Testis (tissue), 3 donors: ENCODE data around the gene PCGF1. TPM values are rescaled to one million over a fixed set of nuclear protein-coding genes. Genes with fewer than 3 reads are reported as not detected.
"Not testable (repeated sequence)": the region's sequence is repeated elsewhere in the genome, so short reads cannot be mapped to it uniquely, and the experiment has no call there.

Experiments used
- DNase-seq: peaks from one replicate; pipeline ENCODE4 v3.0.0-alpha.2; 2019
- H3K27ac ChIP-seq, 2 donors: fragments of 200-600 bp; sonication (generic); one replicate each; pipeline ENCODE4 v1.5.1; 2019
- H3K27me3 ChIP-seq: fragments of 200-600 bp; sonication (generic); one replicate; pipeline ENCODE4 v1.5.1; 2019
- H3K36me3 ChIP-seq: fragments of 200-600 bp; sonication (generic); one replicate; pipeline ENCODE4 v1.5.1; 2017; ENCODE audit warnings: low read depth; ENCODE audit errors: missing control alignments
- H3K4me1 ChIP-seq: fragments of 200-600 bp; sonication (generic); one replicate; pipeline ENCODE4 v1.5.1; 2019
- H3K4me3 ChIP-seq, 2 donors: fragments of 200-600 bp; sonication (generic); one replicate each; pipeline ENCODE4 v1.5.1; 2017 to 2019
- H3K9me3 ChIP-seq: fragments of 200-600 bp; sonication (generic); one replicate; pipeline ENCODE4 v1.5.1; 2017
- CTCF ChIP-seq, 3 experiments: fragments of 450-650 bp in 2 of 3; fragments of 200-600 bp in 1 of 3; sonication (generic) in 1 of 3; IDR thresholded peaks; one replicate each; pipeline ENCODE4 v1.5.1; 2016 to 2019; ENCODE audit warnings: antibody characterized with exemption in 3 of 3, mild to moderate bottlenecking in 2 of 3, moderate library complexity in 1 of 3
- POLR2A ChIP-seq: fragments of 450-650 bp; IDR thresholded peaks from one replicate; pipeline ENCODE4 v1.6.1; 2017; ENCODE audit warnings: antibody characterized with exemption, mild to moderate bottlenecking, moderate library complexity
- WGBS, 2 donors: methylation state at CpG; one replicate each; pipeline ENCODE4 v1.1.5; 2018; 5-methylcytosine and 5-hydroxymethylcytosine counted together
- intact Hi-C: fragments of 100-400 bp; cut with DNase I; formaldehyde crosslinking; loops from one replicate; pipeline ENCODE4 v1.15.1; 2023; ENCODE audit warnings: low total_unique reads
- polyA plus RNA-seq: library from polyadenylated mRNA; stranded (reverse); fragments of 350-450 nt; fragmentation: Illumina TruSeq; extraction: RNeasy Lipid Tissue Mini Kit (QIAGEN cat#74804); gene quantifications from one replicate; pipeline ENCODE4 v1.2.3, GENCODE V29; 2014; ENCODE audit warnings: low read depth, low replicate concordance; ENCODE audit not compliant: insufficient read depth
- total RNA-seq, 2 donors: library from RNA; depleted of rRNA; stranded (reverse); fragments of >200 nt; gene quantifications; one replicate each; pipeline ENCODE4 v1.2.3, GENCODE V29; 2016

Gene PCGF1
- total and polyA plus RNA-seq, 3 donors from 2014 or later: 17.0 to 25.3 (median 20.1) TPM

- 0% methylated on average over 13 of the region's 13 CpGs; no CpG with 5 or more reads in 1 of the 2 donors for WGBS, 2 donors
- Histone ChIP-seq H3K4me1 (peaks cover 12% of the 10 kb centered on the region), H3K9me3 (no peaks in the 10 kb centered on the region), H3K27ac (peak overlapping the region in 1 of 2 donors; percentile 82), H3K27me3 (no peaks in the 10 kb centered on the region), H3K36me3 (no peaks in the 10 kb centered on the region), H3K4me3 (peak overlapping the region; percentile 74 to 89)
- no peak for DNase-seq
- TF ChIP-seq POLR2A: no peak
- TF ChIP-seq CTCF (IDR thresholded peaks at IDR 0.05): no peak
- intact Hi-C loops: no loop called here
Observed at GRCh38 chr2:74464406-74464805, 43.1 kb downstream of the PCGF1 start.

GRCh38 chr2:74462786-74463105 is 44.7 kb downstream of the PCGF1 start:
- no peaks in the 10 kb centered on the region for H3K27me3 ChIP-seq
- 80 to 81% methylated on average over 4 of the region's 4 CpGs for WGBS, 2 donors
- no peak for DNase-seq
- no peaks in the 10 kb centered on the region for H3K9me3 ChIP-seq
- peaks cover 17% of the 10 kb centered on the region for H3K4me1 ChIP-seq
- no peak overlapping the region for H3K27ac ChIP-seq
- H3K4me3 ChIP-seq: no peak overlapping the region
- intact Hi-C loops: no loop called here
- no peaks in the 10 kb centered on the region for H3K36me3 ChIP-seq
- no peak for TF ChIP-seq CTCF (IDR thresholded peaks at IDR 0.05)
- no peak for TF ChIP-seq POLR2A

GRCh38 chr2:74462054-74462785 is 45.3 kb downstream of the PCGF1 start:
- 88 to 90% methylated on average over 10 to 20 of the region's 20 CpGs for WGBS, 2 donors
- Histone ChIP-seq H3K9me3 (no peaks in the 10 kb centered on the region), H3K4me1 (peaks cover 17% of the 10 kb centered on the region), H3K27ac (no peak overlapping the region), H3K36me3 (no peaks in the 10 kb centered on the region), H3K27me3 (no peaks in the 10 kb centered on the region), H3K4me3 (no peak overlapping the region)
- no peak for TF ChIP-seq POLR2A
- no peak for TF ChIP-seq CTCF (IDR thresholded peaks at IDR 0.05)
- intact Hi-C loops: no loop called here
- no peak for DNase-seq

GRCh38 chr2:74461187-74462053 is 46.1 kb downstream of the PCGF1 start:
- intact Hi-C loops: no loop called here
- Histone ChIP-seq H3K27ac (no peak overlapping the region), H3K27me3 (no peaks in the 10 kb centered on the region), H3K36me3 (no peaks in the 10 kb centered on the region), H3K4me3 (no peak overlapping the region), H3K4me1 (peaks cover 25% of the 10 kb centered on the region), H3K9me3 (no peaks in the 10 kb centered on the region)
- no peak for TF ChIP-seq POLR2A
- TF ChIP-seq CTCF (IDR thresholded peaks at IDR 0.05): no peak
- 91 to 92% methylated on average over 17 to 27 of the region's 27 CpGs for WGBS, 2 donors
- DNase-seq: no peak

- DNase-seq, H3K4me3 ChIP-seq, intact Hi-C loops, H3K27me3 ChIP-seq, H3K36me3 ChIP-seq, H3K27ac ChIP-seq, H3K9me3 ChIP-seq: not testable (repeated sequence)
- peaks cover 27% of the 10 kb centered on the region for H3K4me1 ChIP-seq
- WGBS, 2 donors: 84 to 92% methylated on average over 10 of the region's 10 CpGs
Observed at GRCh38 chr2:74460187-74460586, 47.3 kb downstream of the PCGF1 start.

GRCh38 chr2:74459503-74460118 is 47.9 kb downstream of the PCGF1 start:
- H3K4me1 ChIP-seq: peaks cover 28% of the 10 kb centered on the region
- H3K36me3 ChIP-seq, H3K4me3 ChIP-seq, intact Hi-C loops, H3K9me3 ChIP-seq, DNase-seq, H3K27me3 ChIP-seq, H3K27ac ChIP-seq: not testable (repeated sequence)
- 78 to 79% methylated on average over 11 to 13 of the region's 13 CpGs for WGBS, 2 donors
